Astrocyte (in vitro differentiated cells and primary cell): ENCODE measurements around the gene TRAPPC10. TPM values are rescaled to one million over a fixed set of nuclear protein-coding genes. Genes with fewer than 3 reads are reported as not detected.

ENCODE experiments used
- DNase-seq: peaks from one replicate; pipeline ENCODE4 v3.0.0-alpha.2; 2010; ENCODE audit warnings: low read depth
- FAIRE-seq: peaks from 2 replicates; lab custom pipeline; 2011; peaks lifted over from hg19 to GRCh38; lab: Jason Lieb, UNC
- H2AFZ ChIP-seq: 2 replicates; pipeline ENCODE4 v1.6.0; 2012; ENCODE audit warnings: low read depth, low read length, inconsistent platforms
- H3K27ac ChIP-seq: 2 replicates; pipeline ENCODE4 v1.5.1; 2011; ENCODE audit warnings: low read depth, low read length, inconsistent platforms
- H3K27me3 ChIP-seq: 2 replicates; pipeline ENCODE4 v1.6.0; 2011; ENCODE audit warnings: low read length, inconsistent platforms; ENCODE audit not compliant: insufficient read depth
- H3K36me3 ChIP-seq: 2 replicates; pipeline ENCODE4 v1.5.1; 2011; ENCODE audit warnings: low read length, inconsistent platforms; ENCODE audit not compliant: insufficient read depth
- H3K4me1 ChIP-seq: 2 replicates; pipeline ENCODE4 v1.5.1; 2011; ENCODE audit warnings: low read length, inconsistent platforms; ENCODE audit not compliant: insufficient read depth
- H3K4me2 ChIP-seq: 2 replicates; pipeline ENCODE4 v1.6.0; 2012; ENCODE audit warnings: low read length, inconsistent platforms
- H3K4me3 ChIP-seq: 2 replicates; pipeline ENCODE4 v1.5.1; 2011; ENCODE audit warnings: low read depth, mild to moderate bottlenecking, low read length, inconsistent platforms; ENCODE audit not compliant: insufficient read depth
- H3K79me2 ChIP-seq: 2 replicates; pipeline ENCODE4 v1.6.0; 2012; ENCODE audit warnings: mild to moderate bottlenecking, low read length, inconsistent platforms; ENCODE audit not compliant: insufficient read depth
- H3K9ac ChIP-seq: 2 replicates; pipeline ENCODE4 v1.6.0; 2012; ENCODE audit warnings: mild to moderate bottlenecking, low read length, inconsistent platforms
- H3K9me3 ChIP-seq: 2 replicates; pipeline ENCODE4 v1.5.1; 2012; ENCODE audit warnings: low read depth, mild to moderate bottlenecking, low read length, inconsistent platforms; ENCODE audit not compliant: insufficient read depth
- H4K20me1 ChIP-seq: 2 replicates; pipeline ENCODE4 v1.6.0; 2012; ENCODE audit warnings: low read length, inconsistent platforms; ENCODE audit not compliant: insufficient read depth
- H3K27ac Mint-ChIP-seq: one replicate; pipeline ENCODE4 v1.8.0; 2021; ENCODE audit warnings: mild to moderate bottlenecking, mixed read lengths; ENCODE audit not compliant: unreplicated experiment
- H3K27me3 Mint-ChIP-seq: one replicate; pipeline ENCODE4 v1.8.0; 2021; ENCODE audit warnings: low read depth, mixed read lengths; ENCODE audit not compliant: unreplicated experiment
- H3K36me3 Mint-ChIP-seq: one replicate; pipeline ENCODE4 v1.8.0; 2021; ENCODE audit warnings: low read depth, mixed read lengths; ENCODE audit not compliant: unreplicated experiment
- H3K4me1 Mint-ChIP-seq: one replicate; pipeline ENCODE4 v1.8.0; 2021; ENCODE audit warnings: low read depth, mixed read lengths; ENCODE audit not compliant: unreplicated experiment
- H3K4me3 Mint-ChIP-seq: one replicate; pipeline ENCODE4 v1.8.0; 2021; ENCODE audit warnings: mild to moderate bottlenecking, moderate library complexity, mixed read lengths; ENCODE audit not compliant: unreplicated experiment
- H3K9me3 Mint-ChIP-seq: one replicate; pipeline ENCODE4 v1.8.0; 2021; ENCODE audit warnings: mild to moderate bottlenecking, mixed read lengths; ENCODE audit not compliant: unreplicated experiment
- CTCF ChIP-seq: IDR thresholded peaks from 2 replicates; pipeline ENCODE4 v1.5.1; 2011; ENCODE audit warnings: low read depth, mild to moderate bottlenecking, inconsistent platforms, low read length, moderate library complexity; ENCODE audit not compliant: insufficient read depth
- EZH2 ChIP-seq: IDR thresholded peaks from 2 replicates; pipeline ENCODE4 v1.6.1; 2012; ENCODE audit warnings: mild to moderate bottlenecking, low read length, inconsistent platforms; ENCODE audit not compliant: insufficient read depth
- total RNA-seq: library from RNA; stranded (reverse); gene quantifications from 2 replicates; pipeline ENCODE4 v1.2.1, GENCODE V29; 2021

The TRAPPC10 gene
- total RNA-seq, 1 donor from 2014 or later = 45.7 TPM

GRCh38 chr21:44084496-44085241, 72.6 kb downstream of the TRAPPC10 start:
- no peak for FAIRE-seq
- no peaks in the 10 kb centered on the region for H3K9me3 Mint-ChIP-seq
- Histone ChIP-seq H2AFZ (no peak overlapping the region), H3K4me3 (no peak overlapping the region), H3K36me3 (peaks cover 29% of the 10 kb centered on the region), H3K79me2 (peaks cover 4% of the 10 kb centered on the region), H3K9ac (no peak overlapping the region), H3K27me3 (no peaks in the 10 kb centered on the region), H3K9me3 (no peaks in the 10 kb centered on the region), H4K20me1 (peaks cover 57% of the 10 kb centered on the region), H3K27ac (no peak overlapping the region), H3K4me2 (no peak overlapping the region), H3K4me1 (no peaks in the 10 kb centered on the region)
- TF ChIP-seq CTCF = no peak
- no peak for TF ChIP-seq EZH2
- no peak overlapping the region for H3K4me3 Mint-ChIP-seq
- H3K4me1 Mint-ChIP-seq = no peaks in the 10 kb centered on the region
- no peak for DNase-seq
- H3K27ac Mint-ChIP-seq = no peak overlapping the region
- H3K36me3 Mint-ChIP-seq = peaks cover 25% of the 10 kb centered on the region
- H3K27me3 Mint-ChIP-seq = no peaks in the 10 kb centered on the region

GRCh38 chr21:44085491-44086321, 73.6 kb downstream of the TRAPPC10 start:
- H3K9me3 Mint-ChIP-seq = no peaks in the 10 kb centered on the region
- Histone ChIP-seq H3K4me1 (no peaks in the 10 kb centered on the region), H3K4me3 (no peak overlapping the region), H3K79me2 (peaks cover 4% of the 10 kb centered on the region), H3K9me3 (no peaks in the 10 kb centered on the region), H3K27me3 (no peaks in the 10 kb centered on the region), H3K4me2 (no peak overlapping the region), H2AFZ (no peak overlapping the region), H3K27ac (no peak overlapping the region), H4K20me1 (peaks cover 65% of the 10 kb centered on the region), H3K36me3 (peaks cover 39% of the 10 kb centered on the region), H3K9ac (no peak overlapping the region)
- DNase-seq = no peak
- no peak for FAIRE-seq
- no peak for TF ChIP-seq CTCF
- H3K27ac Mint-ChIP-seq = no peak overlapping the region
- H3K36me3 Mint-ChIP-seq = peaks cover 27% of the 10 kb centered on the region
- no peaks in the 10 kb centered on the region for H3K4me1 Mint-ChIP-seq
- H3K4me3 Mint-ChIP-seq = no peak overlapping the region
- no peaks in the 10 kb centered on the region for H3K27me3 Mint-ChIP-seq
